ENCODE measurements around the gene BET1.

BET1 gene

GRCh38 chr7:94022550-94022949 is 18.4 kb upstream of the BET1 start:
- ATAC-seq, result no peak
- no peak for TF ChIP-seq TSHZ2 (CRISPR knock-in tag; IDR thresholded peaks at IDR 0.05)
- TF ChIP-seq ZFP30 (CRISPR knock-in tag; IDR thresholded peaks at IDR 0.05), result no peak
- TF ChIP-seq CREB5 (CRISPR knock-in tag; IDR thresholded peaks at IDR 0.05; ENCODE audit: low read depth), result no peak
- TF ChIP-seq CSDC2 (CRISPR knock-in tag; IDR thresholded peaks at IDR 0.05), result no peak
- no peak for TF ChIP-seq ZNF70 (CRISPR knock-in tag; IDR thresholded peaks at IDR 0.05)
- TF ChIP-seq OSR1 (CRISPR knock-in tag; IDR thresholded peaks at IDR 0.05), result no peak
- no peak for TF ChIP-seq ZNF8 (CRISPR knock-in tag; IDR thresholded peaks at IDR 0.05)
- TF ChIP-seq ISL1 (CRISPR knock-in tag; IDR thresholded peaks at IDR 0.05), result no peak
- no peak for TF ChIP-seq ARNTL (CRISPR knock-in tag; IDR thresholded peaks at IDR 0.05; ENCODE audit: borderline replicate concordance, low read depth)

- ATAC-seq, result no peak
- TF ChIP-seq TSHZ2 (CRISPR knock-in tag; IDR thresholded peaks at IDR 0.05) (no peak), SNAI2 (CRISPR knock-in tag; IDR thresholded peaks at IDR 0.05) (no peak), TCF4 (CRISPR knock-in tag; IDR thresholded peaks at IDR 0.05; ENCODE audit: borderline replicate concordance) (no peak), GLIS3 (CRISPR knock-in tag; IDR thresholded peaks at IDR 0.05) (no peak), ZFP30 (CRISPR knock-in tag; IDR thresholded peaks at IDR 0.05) (no peak), CREB5 (CRISPR knock-in tag; IDR thresholded peaks at IDR 0.05; ENCODE audit: low read depth) (no peak), ISL1 (CRISPR knock-in tag; IDR thresholded peaks at IDR 0.05) (no peak), ZNF8 (CRISPR knock-in tag; IDR thresholded peaks at IDR 0.05) (no peak), ZNF70 (CRISPR knock-in tag; IDR thresholded peaks at IDR 0.05) (no peak), POU6F1 (CRISPR knock-in tag; IDR thresholded peaks at IDR 0.05; ENCODE audit: borderline replicate concordance, low read depth) (no peak), ZFP3 (CRISPR knock-in tag; IDR thresholded peaks at IDR 0.05) (no peak), PATZ1 (CRISPR knock-in tag; IDR thresholded peaks at IDR 0.05; ENCODE audit: borderline replicate concordance) (no peak)
Measured at GRCh38 chr7:94016786-94017185, 12.6 kb upstream of the BET1 start.

GRCh38 chr7:94015538-94015937 is 11.4 kb upstream of the BET1 start:
- TF ChIP-seq CSDC2 (CRISPR knock-in tag; IDR thresholded peaks at IDR 0.05) (no peak), ZNF565 (CRISPR knock-in tag; conservative IDR thresholded peaks at IDR 0.05; ENCODE audit: low read depth) (no peak), BACH2 (CRISPR knock-in tag; IDR thresholded peaks at IDR 0.05; ENCODE audit: borderline replicate concordance) (no peak), RARB (CRISPR knock-in tag; IDR thresholded peaks at IDR 0.05) (no peak), POU6F1 (CRISPR knock-in tag; IDR thresholded peaks at IDR 0.05; ENCODE audit: borderline replicate concordance, low read depth) (no peak), TSHZ2 (CRISPR knock-in tag; IDR thresholded peaks at IDR 0.05) (no peak), PATZ1 (CRISPR knock-in tag; IDR thresholded peaks at IDR 0.05; ENCODE audit: borderline replicate concordance) (no peak)
- ATAC-seq, result no peak
